SU-DHL-6 (cell line): ENCODE results near the gene KREMEN1.

ENCODE experiments used
- H2AFZ ChIP-seq: fragments of 200-600 bp; sonication (generic); 2 replicates; pipeline ENCODE4 v1.6.1; 2014; ENCODE audit warnings: low read depth, mild to moderate bottlenecking, moderate library complexity, mixed read lengths, antibody characterized with exemption, low read length; ENCODE audit not compliant: severe bottlenecking
- H3F3A ChIP-seq: fragments of 200-600 bp; shearing (Covaris generic); 2 replicates; pipeline ENCODE4 v1.6.0; 2016; ENCODE audit warnings: antibody characterized with exemption, mild to moderate bottlenecking; ENCODE audit not compliant: insufficient read depth
- H3K27ac ChIP-seq: fragments of 200-600 bp; sonication (generic); 2 replicates; pipeline ENCODE4 v1.5.1; 2016; ENCODE audit warnings: low read depth, mild to moderate bottlenecking, low read length, moderate library complexity, mixed read lengths
- H3K27me3 ChIP-seq: fragments of 200-600 bp; sonication (generic), shearing (Covaris generic); 2 replicates; pipeline ENCODE4 v1.6.0; 2014; ENCODE audit warnings: mild to moderate bottlenecking, low read length
- H3K36me3 ChIP-seq: fragments of 200-600 bp; sonication (generic); 2 replicates; pipeline ENCODE4 v1.6.1; 2014; ENCODE audit warnings: mild to moderate bottlenecking, low read length, mixed read lengths
- H3K4me2 ChIP-seq: fragments of 300-600, 200-600 bp; shearing (Covaris generic), sonication (generic); 2 replicates; pipeline ENCODE4 v1.6.0; 2014; ENCODE audit warnings: low read length, low read depth, mild to moderate bottlenecking; ENCODE audit not compliant: poor library complexity, severe bottlenecking
- H3K4me3 ChIP-seq: fragments of 200-600 bp; sonication (generic); 2 replicates; pipeline ENCODE4 v1.5.1; 2014; ENCODE audit warnings: antibody characterized with exemption, low read length, mild to moderate bottlenecking, mixed read lengths; ENCODE audit not compliant: insufficient read depth, poor library complexity, severe bottlenecking
- H3K79me2 ChIP-seq: fragments of 200-600 bp; sonication (generic); 2 replicates; pipeline ENCODE4 v1.6.1; 2014; ENCODE audit warnings: mild to moderate bottlenecking, low read length, moderate library complexity; ENCODE audit not compliant: insufficient read depth
- H3K9ac ChIP-seq: fragments of 200-600 bp; sonication (generic); 2 replicates; pipeline ENCODE4 v1.7.0; 2014; ENCODE audit warnings: mild to moderate bottlenecking, low read length
- H3K9me2 ChIP-seq: fragments of 200-600 bp; sonication (generic); replicated peaks from 2 replicates; pipeline ENCODE4 v1.6.1; 2014; ENCODE audit warnings: low read length; ENCODE audit not compliant: insufficient read depth
- H3K9me3 ChIP-seq: fragments of 200-600 bp; sonication (generic); 2 replicates; pipeline ENCODE4 v1.6.1; 2014; ENCODE audit warnings: low read length, mixed read lengths; ENCODE audit not compliant: insufficient read depth
- H4K20me1 ChIP-seq: fragments of 200-600 bp; sonication (generic); 2 replicates; pipeline ENCODE4 v1.6.1; 2014; ENCODE audit warnings: low read depth, mild to moderate bottlenecking, antibody characterized with exemption, low read length, moderate library complexity, mixed read lengths
- EZH2phosphoT487 ChIP-seq: fragments of 200-600 bp; sonication (generic), shearing (Covaris generic); conservative IDR thresholded peaks from 2 replicates; pipeline ENCODE4 v1.6.1; 2018; ENCODE audit warnings: mild to moderate bottlenecking, antibody characterized with exemption, low read length, moderate library complexity, mixed read lengths
- TF ChIP-seq, protein P1 (sequence below): fragments of 200-600 bp; sonication (generic); IDR thresholded peaks from one replicate; pipeline ENCODE4 v1.5.1; 2017; ENCODE audit warnings: antibody characterized with exemption, mild to moderate bottlenecking, low read length, moderate library complexity; ENCODE audit not compliant: insufficient read depth, poor library complexity, severe bottlenecking

Gene KREMEN1

DNA sequence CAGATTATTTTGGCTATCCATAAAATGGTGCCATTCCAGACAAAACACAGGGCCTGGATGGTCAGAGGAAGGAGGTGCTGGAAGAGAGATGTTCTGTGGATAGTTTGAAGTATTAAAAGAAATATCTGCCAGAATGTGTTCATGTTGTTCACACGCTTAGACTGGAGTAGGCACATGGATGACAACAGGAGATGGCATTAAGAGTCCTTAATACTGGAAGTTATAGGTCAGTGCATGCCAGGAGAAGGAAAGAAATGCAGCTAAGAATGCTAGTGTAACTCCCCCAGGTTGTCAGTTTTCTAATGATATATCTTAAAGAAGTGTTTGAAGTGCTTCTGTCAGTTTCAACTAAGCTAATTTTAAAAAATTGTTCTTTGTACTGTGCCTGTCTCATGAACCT lies 20.2 kb downstream of the KREMEN1 start:
- H3F3A ChIP-seq: no peaks in the 10 kb centered on the region

DNA sequence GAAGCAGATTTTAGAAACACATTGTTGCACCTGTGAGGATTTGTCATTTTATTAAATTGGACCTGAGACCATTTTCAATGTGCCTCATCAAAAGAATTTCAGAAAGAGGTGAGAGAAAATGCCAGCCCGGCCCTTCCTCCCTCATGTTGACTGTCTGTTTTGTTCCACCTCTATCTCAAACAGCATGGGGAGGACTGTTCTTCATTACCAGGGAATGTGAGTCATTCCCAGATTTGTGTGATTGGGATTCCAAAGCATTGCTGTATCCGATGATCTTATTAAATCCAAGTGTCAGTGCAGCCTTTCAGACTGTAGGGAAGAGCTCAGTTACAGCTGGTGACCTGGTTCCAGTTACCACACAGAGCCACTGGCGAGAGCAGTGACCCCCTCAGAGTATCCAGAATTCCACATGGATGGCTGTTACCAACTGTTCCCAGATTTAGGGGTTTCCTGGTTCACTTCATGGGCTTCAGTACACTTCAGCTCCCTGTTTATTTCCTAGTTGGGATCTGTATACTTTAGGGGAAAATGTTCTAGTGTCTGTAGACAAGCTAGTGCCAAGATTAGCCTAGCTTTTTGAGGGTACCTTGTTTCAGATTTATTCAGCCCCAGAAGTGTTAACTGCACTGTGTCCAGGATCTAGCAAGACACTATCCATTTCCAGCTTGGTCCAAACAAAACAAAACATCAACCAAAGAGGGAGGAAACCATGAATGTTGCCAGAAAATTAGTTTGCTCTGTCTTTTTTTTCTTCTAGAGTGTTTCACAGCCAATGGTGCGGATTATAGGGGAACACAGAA lies 20.9 kb downstream of the KREMEN1 start:
- TF ChIP-seq, protein P1, sequence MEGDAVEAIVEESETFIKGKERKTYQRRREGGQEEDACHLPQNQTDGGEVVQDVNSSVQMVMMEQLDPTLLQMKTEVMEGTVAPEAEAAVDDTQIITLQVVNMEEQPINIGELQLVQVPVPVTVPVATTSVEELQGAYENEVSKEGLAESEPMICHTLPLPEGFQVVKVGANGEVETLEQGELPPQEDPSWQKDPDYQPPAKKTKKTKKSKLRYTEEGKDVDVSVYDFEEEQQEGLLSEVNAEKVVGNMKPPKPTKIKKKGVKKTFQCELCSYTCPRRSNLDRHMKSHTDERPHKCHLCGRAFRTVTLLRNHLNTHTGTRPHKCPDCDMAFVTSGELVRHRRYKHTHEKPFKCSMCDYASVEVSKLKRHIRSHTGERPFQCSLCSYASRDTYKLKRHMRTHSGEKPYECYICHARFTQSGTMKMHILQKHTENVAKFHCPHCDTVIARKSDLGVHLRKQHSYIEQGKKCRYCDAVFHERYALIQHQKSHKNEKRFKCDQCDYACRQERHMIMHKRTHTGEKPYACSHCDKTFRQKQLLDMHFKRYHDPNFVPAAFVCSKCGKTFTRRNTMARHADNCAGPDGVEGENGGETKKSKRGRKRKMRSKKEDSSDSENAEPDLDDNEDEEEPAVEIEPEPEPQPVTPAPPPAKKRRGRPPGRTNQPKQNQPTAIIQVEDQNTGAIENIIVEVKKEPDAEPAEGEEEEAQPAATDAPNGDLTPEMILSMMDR: no peak
- no peak for TF ChIP-seq EZH2phosphoT487
- Histone ChIP-seq H3K4me2 (no peak overlapping the region), H3K9me2 (no peaks in the 10 kb centered on the region), H3K36me3 (no peaks in the 10 kb centered on the region), H3K9ac (no peak overlapping the region), H3K27me3 (no peaks in the 10 kb centered on the region), H3K79me2 (no peaks in the 10 kb centered on the region), H3F3A (no peaks in the 10 kb centered on the region), H3K9me3 (no peaks in the 10 kb centered on the region), H3K27ac (no peak overlapping the region), H3K4me3 (no peak overlapping the region), H4K20me1 (no peaks in the 10 kb centered on the region), H2AFZ (no peak overlapping the region)

More for the DNA sequence above, 20.2 kb downstream of the KREMEN1 start:
- Histone ChIP-seq H3K27ac (no peak overlapping the region), H3K4me3 (no peak overlapping the region), H3K79me2 (no peaks in the 10 kb centered on the region), H3K9me3 (no peaks in the 10 kb centered on the region), H4K20me1 (no peaks in the 10 kb centered on the region), H3K9ac (no peak overlapping the region), H3K36me3 (no peaks in the 10 kb centered on the region), H3K9me2 (no peaks in the 10 kb centered on the region), H3K4me2 (no peak overlapping the region), H3K27me3 (no peaks in the 10 kb centered on the region), H2AFZ (no peak overlapping the region)
- no peak for TF ChIP-seq EZH2phosphoT487
- TF ChIP-seq, protein P1: no peak

DNA sequence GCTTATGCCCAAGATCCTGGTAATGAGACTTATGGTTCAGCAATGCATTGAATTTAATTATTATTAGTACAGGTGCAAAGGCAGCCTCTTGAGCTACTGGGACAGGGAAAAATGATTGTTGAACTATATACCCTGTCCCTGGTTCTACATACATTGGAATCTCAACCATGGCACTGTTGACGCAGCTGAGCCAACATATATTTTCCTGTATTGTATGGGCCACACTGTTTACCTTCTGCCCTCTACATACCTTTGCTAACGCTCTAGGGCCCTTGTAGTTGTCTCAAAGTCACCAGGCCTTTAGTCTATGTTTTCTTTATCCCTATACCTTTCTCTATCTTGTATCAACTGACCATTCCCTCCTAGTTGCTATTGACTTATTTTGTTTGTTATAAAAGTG lies 22.6 kb downstream of the KREMEN1 start:
- no peaks in the 10 kb centered on the region for H3K36me3 ChIP-seq
- no peaks in the 10 kb centered on the region for H3K9me2 ChIP-seq
- H3K27ac ChIP-seq: no peak overlapping the region
- H3F3A ChIP-seq: no peaks in the 10 kb centered on the region
- no peaks in the 10 kb centered on the region for H3K27me3 ChIP-seq
- H3K9ac ChIP-seq: no peak overlapping the region
- no peaks in the 10 kb centered on the region for H3K79me2 ChIP-seq
- H3K4me3 ChIP-seq: no peak overlapping the region
- H3K4me2 ChIP-seq: no peak overlapping the region
- H2AFZ ChIP-seq: no peak overlapping the region
- TF ChIP-seq, protein P1: no peak
- TF ChIP-seq EZH2phosphoT487: no peak
- no peaks in the 10 kb centered on the region for H4K20me1 ChIP-seq
- H3K9me3 ChIP-seq: no peaks in the 10 kb centered on the region
